Endothelial cell of umbilical vein (primary cell): Measurements from ENCODE around the gene TSHZ3.

Source experiments
- CTCF ChIP-seq, 2 donors: IDR thresholded peaks; 1 replicate in 1 of 2; 2 replicates in 1 of 2; pipeline ENCODE4 v1.5.1; 2011; ENCODE audit warnings: low read length in 2 of 2, mild to moderate bottlenecking in 2 of 2, moderate library complexity in 2 of 2, control low read depth in 1 of 2, inconsistent platforms in 1 of 2, low read depth in 1 of 2; ENCODE audit not compliant: insufficient read depth in 1 of 2; ENCODE audit errors: extremely low read depth in 1 of 2
- EZH2 ChIP-seq: IDR thresholded peaks from 2 replicates; pipeline ENCODE4 v1.6.1; 2012; ENCODE audit warnings: borderline replicate concordance, low read depth, mild to moderate bottlenecking, moderate library complexity, low read length, inconsistent platforms; ENCODE audit not compliant: severe bottlenecking
- GATA2 ChIP-seq: IDR thresholded peaks from 2 replicates; pipeline ENCODE4 v1.7.0; 2011; ENCODE audit warnings: low read depth, mild to moderate bottlenecking, moderate library complexity, mixed read lengths, low read length; ENCODE audit not compliant: insufficient read length, insufficient read depth
- JUN ChIP-seq: IDR thresholded peaks from 2 replicates; pipeline ENCODE4 v1.6.1; 2011; ENCODE audit warnings: borderline replicate concordance, low read depth; ENCODE audit not compliant: insufficient read length, insufficient read depth
- MAX ChIP-seq: IDR thresholded peaks from 2 replicates; pipeline ENCODE4 v1.6.1; 2011; ENCODE audit not compliant: insufficient read depth, insufficient read length
- MYC ChIP-seq: IDR thresholded peaks from one replicate; pipeline ENCODE4 v1.6.1; 2011; ENCODE audit warnings: mild to moderate bottlenecking, low read depth, low read length
- POLR2A ChIP-seq: IDR thresholded peaks from 2 replicates; pipeline ENCODE4 v1.6.1; 2012; ENCODE audit warnings: low read depth, mild to moderate bottlenecking, control low read depth, low read length

- TF ChIP-seq EZH2 (no peak), CTCF (IDR thresholded peaks at IDR 0.05; ENCODE audit: extremely low read depth in 1 of 2, insufficient read depth in 1 of 2, low read depth in 1 of 2, low read length in 2 of 2) (no peak), JUN (no peak), MAX (no peak), POLR2A (no peak), GATA2 (no peak), MYC (no peak)
Measured at GRCh38 chr19:31262725-31263191, 86.5 kb downstream of the TSHZ3 start.
